ENCODE results near the gene HARS1.
"Not testable (repeated sequence)": the region's sequence is repeated elsewhere in the genome, so short reads cannot be mapped to it uniquely, and the experiment has no call there.

HARS1 gene

DNA sequence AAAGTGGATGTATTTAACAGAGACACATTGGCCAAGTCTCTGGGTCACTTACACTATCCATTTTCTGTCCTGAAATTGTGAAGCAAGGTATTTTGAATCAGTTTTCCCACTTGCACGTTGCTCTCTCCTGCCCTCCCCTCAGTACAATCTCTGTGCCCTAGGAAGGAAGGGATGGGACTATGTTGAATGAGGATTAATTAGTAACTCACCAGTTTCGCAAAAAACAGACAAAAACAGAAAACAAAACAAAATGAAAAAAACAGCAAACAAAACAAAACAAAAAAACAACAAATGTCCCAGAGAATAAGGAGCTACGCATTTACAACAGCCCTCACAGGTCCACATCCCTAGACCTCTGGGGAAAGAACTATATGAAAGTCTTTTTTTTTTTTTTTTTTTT is 57.1 kb downstream of the HARS1 start:
- no peak for DNase-seq

DNA sequence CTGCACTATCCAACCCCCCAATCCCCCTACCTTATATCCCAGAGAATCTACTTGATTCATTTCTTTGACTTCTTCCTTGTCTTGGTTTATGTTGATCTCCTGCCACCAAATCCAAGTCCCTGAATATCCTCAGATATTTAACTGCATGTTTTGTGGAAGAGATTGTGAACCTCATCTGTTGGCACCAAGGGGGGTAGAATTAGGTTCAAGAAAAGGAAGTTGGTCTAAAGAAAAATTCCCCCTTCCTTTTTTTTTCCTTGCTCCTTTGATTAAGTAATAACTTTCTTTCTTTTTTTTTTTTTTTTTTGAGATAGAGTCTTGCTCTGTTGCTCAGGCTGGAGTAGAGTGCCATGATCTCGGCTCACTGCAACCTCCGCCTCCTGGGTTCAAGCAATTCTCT is 57.7 kb downstream of the HARS1 start:
- no peak for DNase-seq

DNA sequence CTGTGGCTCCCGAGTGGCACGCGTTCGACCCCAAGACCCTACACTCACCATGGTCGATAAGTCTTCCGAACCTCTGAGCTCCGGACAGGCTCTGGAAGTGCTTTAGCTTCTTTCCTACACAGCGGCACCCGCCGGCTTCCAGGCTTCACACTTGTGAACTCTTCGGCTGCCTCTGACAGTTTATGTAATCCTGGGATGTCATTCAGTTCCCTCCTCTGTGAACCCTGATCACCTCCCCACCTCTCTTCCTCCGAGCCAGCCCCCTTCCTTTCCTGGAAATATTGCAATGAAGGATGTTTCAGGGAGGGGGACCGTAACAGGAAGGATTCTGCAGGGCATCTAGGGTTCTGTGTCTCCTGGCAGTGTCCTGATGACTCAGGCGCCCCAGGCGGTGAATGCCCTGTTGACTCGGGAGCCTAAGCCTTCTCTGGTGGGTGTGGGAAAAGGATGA is 58.1 kb downstream of the HARS1 start, which contains the start of gene CD14:
TSS of gene CD14 (minus strand) at position 155 of the 451 bp plus-strand sequence. CDS start at position 51, 104 bp downstream.
- DNase-seq = peak in 10 of 56 donors; percentile 10 to 53 (median 36)

DNA sequence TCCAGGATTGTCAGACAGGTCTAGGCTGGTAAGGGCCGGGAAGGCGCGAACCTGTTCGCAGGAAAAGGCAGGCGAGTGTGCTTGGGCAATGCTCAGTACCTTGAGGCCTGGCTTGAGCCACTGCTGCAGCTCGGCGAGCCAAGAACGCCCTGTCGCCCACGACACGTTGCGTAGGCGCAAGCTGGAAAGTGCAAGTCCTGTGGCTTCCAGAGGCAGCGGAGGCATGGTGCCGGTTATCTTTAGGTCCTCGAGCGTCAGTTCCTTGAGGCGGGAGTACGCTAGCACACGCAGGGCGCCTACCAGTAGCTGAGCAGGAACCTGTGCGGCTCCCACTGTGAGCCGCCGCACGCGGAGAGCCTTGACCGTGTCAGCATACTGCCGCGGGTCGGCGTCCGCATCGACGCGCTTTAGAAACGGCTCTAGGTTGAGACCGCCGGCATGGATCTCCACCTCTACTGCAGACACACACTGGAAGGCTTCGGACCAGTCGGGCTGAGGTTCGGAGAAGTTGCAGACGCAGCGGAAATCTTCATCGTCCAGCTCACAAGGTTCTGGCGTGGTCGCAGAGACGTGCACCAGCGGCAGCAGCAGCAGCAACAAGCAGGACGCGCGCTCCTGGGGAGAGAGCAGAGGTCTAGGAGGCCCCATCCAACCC is 58.7 kb downstream of the HARS1 start:
- DNase-seq = peak in 17 of 56 donors; percentile 17 to 59 (median 38)

DNA sequence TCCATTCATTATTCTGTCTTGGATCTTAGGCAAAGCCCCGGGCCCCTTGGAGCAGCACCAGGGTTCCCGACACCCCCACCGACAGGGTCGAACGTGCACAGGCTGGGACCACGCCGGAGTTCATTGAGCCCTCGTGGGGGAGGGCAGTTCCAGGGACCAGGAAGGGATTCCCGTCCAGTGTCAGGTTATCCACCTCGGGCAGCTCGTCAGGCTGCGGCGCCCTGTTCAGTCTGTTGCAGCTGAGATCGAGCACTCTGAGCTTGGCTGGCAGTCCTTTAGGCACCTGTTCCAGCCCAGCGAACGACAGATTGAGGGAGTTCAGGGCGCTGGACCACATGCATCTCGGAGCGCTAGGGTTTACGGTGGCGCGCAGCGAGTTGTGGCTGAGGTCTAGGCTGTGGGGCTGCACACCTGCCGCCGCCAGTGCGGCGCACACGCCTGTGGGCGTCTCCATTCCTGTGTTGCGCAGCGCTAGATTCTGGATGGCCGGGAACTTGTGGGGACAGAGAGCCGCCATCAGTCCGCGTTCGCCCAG is 59.3 kb downstream of the HARS1 start:
- no peak for DNase-seq

DNA sequence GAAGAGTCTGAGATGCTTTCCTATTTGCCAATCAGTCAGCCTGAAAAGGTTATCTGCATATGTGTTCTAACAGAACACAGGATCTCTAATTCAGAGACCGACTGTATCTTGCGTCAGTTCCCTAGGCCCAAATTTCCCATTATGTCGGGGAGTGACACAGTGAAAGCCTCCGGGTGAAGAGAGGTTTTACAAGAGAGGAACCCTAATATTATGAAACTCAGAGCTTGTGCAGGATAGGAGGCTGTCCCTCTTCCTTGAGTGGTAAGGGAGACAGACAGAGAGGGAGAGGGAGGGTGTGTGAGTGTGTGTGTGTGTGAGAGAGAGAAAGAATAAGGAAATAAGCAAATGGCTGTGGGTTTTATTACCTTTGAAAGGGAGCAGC is 60.1 kb downstream of the HARS1 start:
- peak in 1 of 56 donors; percentile 3 for DNase-seq

DNA sequence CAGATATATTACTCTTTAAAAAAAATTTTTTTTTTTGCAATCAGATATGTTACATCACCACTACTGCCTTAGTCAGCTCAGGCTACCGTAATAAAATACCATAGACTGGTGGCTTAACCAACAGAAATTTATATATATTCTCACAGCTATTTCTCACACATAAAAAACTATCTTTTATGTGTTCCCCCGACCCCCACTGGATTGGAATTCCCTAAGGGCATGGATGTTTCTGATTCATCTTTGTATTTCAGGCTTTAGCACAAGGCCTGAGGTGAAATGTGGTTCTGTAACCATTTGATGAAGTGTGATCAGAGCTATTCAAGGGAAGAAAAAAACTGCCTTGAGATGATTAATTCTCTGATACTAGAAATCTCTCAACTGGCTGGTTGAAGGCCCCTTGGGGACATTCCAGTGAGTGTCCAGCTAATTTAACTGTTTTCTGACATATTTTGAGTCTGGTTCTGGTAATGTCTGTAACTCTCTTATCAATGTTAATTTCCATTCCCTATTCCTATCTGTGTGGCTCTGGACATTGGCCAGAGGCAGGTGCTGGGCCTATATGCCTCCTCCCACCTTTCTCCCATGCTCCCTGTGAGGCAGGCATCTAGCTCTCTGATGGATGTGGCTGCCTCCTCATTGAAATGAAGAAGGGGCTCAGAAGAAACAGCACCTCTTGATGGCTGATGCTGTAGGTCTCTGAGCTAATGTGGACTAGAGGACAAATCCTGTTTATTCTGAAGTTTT is 60.7 kb downstream of the HARS1 start:
- DNase-seq = no peak

DNA sequence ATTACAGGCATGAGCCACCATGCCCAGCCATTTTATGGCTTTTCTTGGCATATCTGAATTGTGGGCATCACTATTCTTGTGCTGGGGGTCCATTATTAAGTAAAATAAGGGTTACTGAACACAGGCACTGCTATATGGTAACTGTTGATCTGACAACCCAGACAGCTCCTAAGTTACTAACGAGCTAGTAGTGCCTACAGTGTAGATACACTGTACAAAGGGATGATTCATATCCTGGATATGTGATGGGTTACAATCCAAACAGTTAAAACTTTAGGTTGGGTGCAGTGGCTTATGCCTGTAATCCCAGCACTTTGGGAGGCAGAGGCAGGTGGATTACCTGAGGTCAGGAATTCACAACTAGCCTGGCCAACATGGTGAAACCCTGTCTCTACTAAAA is 62.5 kb downstream of the HARS1 start:
- no peak for DNase-seq

DNA sequence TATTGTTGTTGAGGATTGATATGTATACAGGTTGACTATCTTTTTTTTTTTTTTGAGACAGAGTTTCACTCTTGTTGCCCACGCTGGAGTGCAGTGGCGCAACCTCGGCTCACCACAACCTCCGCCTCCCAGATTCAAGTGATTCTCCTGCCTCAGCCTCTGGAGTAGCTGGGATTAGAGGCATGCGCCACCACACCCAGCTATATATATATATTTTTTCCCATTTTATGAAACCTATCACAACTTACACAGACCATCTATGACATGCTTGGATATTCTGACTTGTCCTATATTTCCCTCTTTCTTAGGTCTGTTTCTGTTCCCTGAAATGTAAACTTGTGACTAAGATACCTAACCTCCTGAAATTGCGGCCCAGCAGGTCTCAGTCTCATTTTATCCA is 63.2 kb downstream of the HARS1 start:
- DNase-seq = no peak

DNA sequence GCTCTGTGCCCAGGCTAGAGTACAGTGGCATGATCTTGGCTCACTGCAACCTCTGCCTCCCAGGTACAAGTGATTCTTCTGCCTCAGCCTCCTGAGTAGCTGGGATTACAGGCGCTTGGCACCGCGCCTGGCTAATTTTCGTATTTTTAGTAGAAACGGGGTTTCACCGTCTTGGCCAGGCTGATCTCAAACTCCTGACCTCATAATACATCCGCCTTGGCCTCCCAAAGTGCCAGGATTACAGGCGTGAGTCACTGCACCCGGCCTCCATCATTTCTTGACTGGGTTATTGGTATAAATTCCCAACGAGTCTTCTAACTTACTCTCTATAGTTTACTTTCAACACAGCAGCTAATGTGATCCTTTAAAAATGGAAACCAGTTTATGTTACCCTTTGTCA is 66.3 kb downstream of the HARS1 start:
- not testable (repeated sequence) for DNase-seq
